Neural progenitor cell (in vitro differentiated cells): Measurements from ENCODE around the gene TDRD6. TPM values are rescaled to one million over a fixed set of nuclear protein-coding genes. Genes with fewer than 3 reads are reported as not detected.

Source experiments
- DNase-seq: peaks from one replicate; pipeline ENCODE4 v3.0.0-alpha.2; 2016; ENCODE audit warnings: low spot score
- H2AFZ ChIP-seq: fragments of 200-600 bp; sonication (generic); replicated peaks from 2 replicates; pipeline ENCODE4 v1.6.1; 2016; ENCODE audit warnings: antibody characterized with exemption
- H3F3A ChIP-seq: fragments of 200-600 bp; sonication (generic); 2 replicates; pipeline ENCODE4 v1.6.1; 2016; ENCODE audit warnings: antibody characterized with exemption, low read depth
- H3K27ac ChIP-seq: fragments of 200-600 bp; sonication (generic); 2 replicates; pipeline ENCODE4 v1.5.1; 2016; ENCODE audit warnings: mild to moderate bottlenecking
- H3K27me3 ChIP-seq: fragments of 200-600 bp; sonication (generic); 2 replicates; pipeline ENCODE4 v1.6.1; 2016; ENCODE audit warnings: mild to moderate bottlenecking, moderate library complexity
- H3K36me3 ChIP-seq: fragments of 200-600 bp; sonication (generic); 2 replicates; pipeline ENCODE4 v1.5.1; 2016
- H3K4me1 ChIP-seq: fragments of 200-600 bp; sonication (generic); 2 replicates; pipeline ENCODE4 v1.6.1; 2016; ENCODE audit warnings: mixed run types
- H3K4me2 ChIP-seq: fragments of 200-600 bp; sonication (generic); 2 replicates; pipeline ENCODE4 v1.6.1; 2016
- H3K4me3 ChIP-seq: fragments of 200-600 bp; sonication (generic); 2 replicates; pipeline ENCODE4 v1.5.1; 2016
- H3K79me2 ChIP-seq: fragments of 200-600 bp; sonication (generic); 2 replicates; pipeline ENCODE4 v1.6.1; 2016; ENCODE audit warnings: low read depth
- H3K9ac ChIP-seq: fragments of 200-600 bp; sonication (generic); 2 replicates; pipeline ENCODE4 v1.6.1; 2016
- H3K9me3 ChIP-seq: fragments of 200-600 bp; sonication (generic); 2 replicates; pipeline ENCODE4 v1.5.1; 2016; ENCODE audit warnings: low read depth
- H4K20me1 ChIP-seq: fragments of 200-600 bp; sonication (generic); 2 replicates; pipeline ENCODE4 v1.6.1; 2016; ENCODE audit warnings: low read depth
- H3K27ac Mint-ChIP-seq: 3 replicates; pipeline ENCODE4 v1.8.0; 2021; ENCODE audit warnings: mixed read lengths
- H3K27me3 Mint-ChIP-seq: 2 replicates; pipeline ENCODE4 v1.8.0; 2022; ENCODE audit warnings: low read depth, mild to moderate bottlenecking, inconsistent platforms, moderate library complexity, mixed read lengths; ENCODE audit not compliant: insufficient read depth
- H3K36me3 Mint-ChIP-seq: 3 replicates; pipeline ENCODE4 v1.8.0; 2021; ENCODE audit warnings: mixed read lengths
- H3K4me1 Mint-ChIP-seq: 3 replicates; pipeline ENCODE4 v1.8.0; 2021; ENCODE audit warnings: mixed read lengths
- H3K4me3 Mint-ChIP-seq: 3 replicates; pipeline ENCODE4 v1.8.0; 2021; ENCODE audit warnings: mild to moderate bottlenecking, moderate library complexity, mixed read lengths
- H3K9me3 Mint-ChIP-seq: 3 replicates; pipeline ENCODE4 v1.8.0; 2020; ENCODE audit warnings: mixed read lengths
- CTCF ChIP-seq: fragments of 200-600 bp; sonication (generic); IDR thresholded peaks from 2 replicates; pipeline ENCODE4 v1.5.1; 2017; ENCODE audit warnings: antibody characterized with exemption, mild to moderate bottlenecking
- EZH2 ChIP-seq: fragments of 200-600 bp; sonication (generic); IDR thresholded peaks from 2 replicates; pipeline ENCODE4 v1.6.1; 2017; ENCODE audit warnings: antibody characterized with exemption, mild to moderate bottlenecking, moderate library complexity
- EZH2phosphoT487 ChIP-seq: fragments of 200-600 bp; sonication (generic); IDR thresholded peaks from 2 replicates; pipeline ENCODE4 v1.6.1; 2017; ENCODE audit warnings: antibody characterized with exemption
- total RNA-seq: library from RNA; depleted of rRNA; stranded (reverse); fragments of >200 nt; gene quantifications from 2 replicates; pipeline ENCODE4 v1.2.3, GENCODE V29; 2015; ENCODE audit warnings: low replicate concordance

Gene TDRD6
- total RNA-seq, 1 donor from 2014 or later, result 0.09 TPM

DNA sequence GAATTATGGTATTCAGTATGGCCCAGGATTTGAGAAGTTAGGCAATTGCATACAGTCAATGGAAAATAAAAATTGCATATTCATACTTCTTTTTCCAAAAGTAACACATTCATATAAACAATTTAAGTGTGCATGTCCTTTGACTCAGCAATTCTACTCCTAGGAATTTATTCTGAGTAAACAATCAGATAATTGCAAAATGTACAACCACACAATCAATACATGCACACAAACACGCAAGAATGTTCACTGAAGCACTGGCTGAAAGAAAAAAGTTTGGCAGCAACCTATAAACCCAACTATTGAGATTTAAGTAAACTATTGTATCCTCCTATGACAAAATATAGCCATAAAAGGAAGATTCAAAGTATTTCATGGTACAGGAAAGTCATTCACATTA, 36.7 kb upstream of the TDRD6 start:
- H2AFZ ChIP-seq, result no peak overlapping the region
- TF ChIP-seq EZH2, result no peak
- TF ChIP-seq EZH2phosphoT487, result no peak
- no peak for TF ChIP-seq CTCF
- H3K9me3 Mint-ChIP-seq, result no peaks in the 10 kb centered on the region
- peaks cover 20% of the 10 kb centered on the region for H3K4me1 Mint-ChIP-seq
- no peak overlapping the region for H3K9ac ChIP-seq
- H3K27me3 ChIP-seq, result peaks cover 18% of the 10 kb centered on the region
- H3K9me3 ChIP-seq, result no peaks in the 10 kb centered on the region
- peaks cover 22% of the 10 kb centered on the region for H3K4me1 ChIP-seq
- H3K36me3 ChIP-seq, result no peaks in the 10 kb centered on the region
- H3K36me3 Mint-ChIP-seq, result no peaks in the 10 kb centered on the region
- H3K79me2 ChIP-seq, result peaks cover 14% of the 10 kb centered on the region
- no peak for DNase-seq
- peak overlapping the region; percentile 90 for H3K4me2 ChIP-seq
- no peak overlapping the region for H3K27ac ChIP-seq
- H3K4me3 ChIP-seq, result peak overlapping the region; percentile 85
- peaks cover 11% of the 10 kb centered on the region for H4K20me1 ChIP-seq
- H3K4me3 Mint-ChIP-seq, result peak overlapping the region; percentile 94
- H3F3A ChIP-seq, result no peaks in the 10 kb centered on the region
- no peak overlapping the region for H3K27ac Mint-ChIP-seq
- peaks cover 2% of the 10 kb centered on the region for H3K27me3 Mint-ChIP-seq

DNA sequence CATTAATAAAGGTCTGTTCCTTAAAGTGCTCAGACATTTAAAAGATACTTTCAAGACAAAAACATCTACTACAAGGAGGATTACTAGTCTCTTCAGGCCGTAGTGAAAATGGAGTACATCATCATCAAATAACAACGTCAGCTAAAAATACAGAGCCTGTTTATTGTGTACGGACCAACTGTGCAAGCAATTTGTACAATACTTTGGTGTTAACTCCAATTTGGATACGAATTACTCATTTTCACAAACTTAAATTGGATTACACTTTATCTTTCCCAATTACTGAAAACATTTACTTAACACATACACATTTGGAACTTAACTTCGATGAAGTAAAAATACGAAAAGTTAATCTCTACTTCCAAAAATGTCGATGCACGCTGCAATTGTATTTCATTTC, 35.9 kb upstream of the TDRD6 start:
- Histone ChIP-seq H3K27ac (no peak overlapping the region), H3K27me3 (peaks cover 18% of the 10 kb centered on the region), H4K20me1 (peaks cover 11% of the 10 kb centered on the region), H3K36me3 (no peaks in the 10 kb centered on the region), H2AFZ (peak overlapping the region; percentile 98), H3K4me3 (peak overlapping the region; percentile 85), H3K4me1 (peaks cover 22% of the 10 kb centered on the region), H3K4me2 (peak overlapping the region; percentile 90), H3K9ac (peak overlapping the region; percentile 29), H3F3A (no peaks in the 10 kb centered on the region), H3K9me3 (no peaks in the 10 kb centered on the region), H3K79me2 (peaks cover 14% of the 10 kb centered on the region)
- Mint-ChIP-seq H3K27me3 (peaks cover 2% of the 10 kb centered on the region), H3K4me3 (peak overlapping the region; percentile 94), H3K27ac (no peak overlapping the region), H3K9me3 (no peaks in the 10 kb centered on the region), H3K4me1 (peaks cover 20% of the 10 kb centered on the region), H3K36me3 (no peaks in the 10 kb centered on the region)
- no peak for DNase-seq
- TF ChIP-seq EZH2, result no peak
- no peak for TF ChIP-seq CTCF
- no peak for TF ChIP-seq EZH2phosphoT487

DNA sequence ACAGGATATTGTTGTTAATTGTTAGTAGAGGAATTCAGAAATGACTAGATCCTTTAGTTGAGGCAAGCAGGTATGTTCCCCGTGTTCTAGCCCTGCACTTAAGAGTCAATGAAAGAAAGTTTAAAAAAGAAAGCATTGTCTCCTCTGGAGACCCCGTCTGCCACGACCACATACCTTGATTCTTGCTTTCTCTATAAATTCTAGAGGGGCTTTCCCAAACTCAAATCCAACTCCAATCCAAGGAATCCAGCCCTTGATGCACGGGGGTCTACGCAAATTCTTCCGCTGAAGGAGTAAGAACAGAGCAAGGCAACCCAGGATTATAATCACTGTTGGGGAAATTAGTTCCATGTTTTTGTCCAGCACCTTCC, 35.5 kb upstream of the TDRD6 start:
- peak overlapping the region; percentile 29 for H3K9ac ChIP-seq
- no peak for TF ChIP-seq CTCF
- no peak for TF ChIP-seq EZH2
- no peak for TF ChIP-seq EZH2phosphoT487

More for the DNA sequence above, 35.5 kb upstream of the TDRD6 start:
- Mint-ChIP-seq H3K4me3 (peak overlapping the region; percentile 94), H3K9me3 (no peaks in the 10 kb centered on the region), H3K4me1 (peaks cover 20% of the 10 kb centered on the region), H3K36me3 (no peaks in the 10 kb centered on the region), H3K27ac (no peak overlapping the region), H3K27me3 (no peaks in the 10 kb centered on the region)
- no peak for DNase-seq
- Histone ChIP-seq H3K27ac (no peak overlapping the region), H3F3A (no peaks in the 10 kb centered on the region), H3K9me3 (no peaks in the 10 kb centered on the region), H3K27me3 (peaks cover 18% of the 10 kb centered on the region), H3K4me3 (peak overlapping the region; percentile 85), H2AFZ (peak overlapping the region; percentile 98), H4K20me1 (peaks cover 11% of the 10 kb centered on the region), H3K79me2 (peaks cover 14% of the 10 kb centered on the region), H3K4me2 (peak overlapping the region; percentile 90), H3K36me3 (no peaks in the 10 kb centered on the region), H3K4me1 (peaks cover 22% of the 10 kb centered on the region)
